HEK293T (cell line): ENCODE measurements around the gene ACLY.

Experiments used
- CTBP1 ChIP-seq: fragments of 450-650 bp; IDR thresholded peaks from 2 replicates; pipeline ENCODE4 v1.6.1; 2016; ENCODE audit warnings: borderline replicate concordance
- NFRKB ChIP-seq: fragments of 450-650 bp; IDR thresholded peaks from 2 replicates; pipeline ENCODE4 v1.6.1; 2016; ENCODE audit warnings: mild to moderate bottlenecking, moderate library complexity
- PKNOX1 ChIP-seq: fragments of 450-650 bp; IDR thresholded peaks from 2 replicates; pipeline ENCODE4 v1.6.1; 2016
- TARDBP ChIP-seq: fragments of 450-650 bp; IDR thresholded peaks from 2 replicates; pipeline ENCODE4 v1.6.1; 2016

GRCh38 chr17:41915566-41915965, 3.2 kb downstream of the ACLY start:
- TF ChIP-seq NFRKB: no peak
- TF ChIP-seq PKNOX1: no peak
- TF ChIP-seq CTBP1: no peak
- no peak for TF ChIP-seq TARDBP
